H9 (cell line): ENCODE data around the gene STAB1. TPM values are rescaled to one million over a fixed set of nuclear protein-coding genes. Genes with fewer than 3 reads are reported as not detected.

ENCODE experiments used
- DNase-seq: peaks from one replicate; pipeline ENCODE4 v3.0.0-alpha.2; 2017
- H2AFZ ChIP-seq: one replicate; pipeline ENCODE4 v1.6.1; 2013; ENCODE audit warnings: mild to moderate bottlenecking, low read length, control low read depth, moderate library complexity
- H2AK5ac ChIP-seq: 2 replicates; pipeline ENCODE4 v1.6.1; 2013; ENCODE audit warnings: low read length, control low read depth, mixed read lengths; ENCODE audit not compliant: insufficient read length
- H2BK120ac ChIP-seq: one replicate; pipeline ENCODE4 v1.6.1; 2013; ENCODE audit warnings: low read depth, mild to moderate bottlenecking, low read length, control low read depth, inconsistent platforms; ENCODE audit not compliant: poor library complexity, severe bottlenecking
- H2BK12ac ChIP-seq: 2 replicates; pipeline ENCODE4 v1.6.1; 2013; ENCODE audit warnings: low read length, control low read depth, mixed read lengths, low read depth; ENCODE audit not compliant: insufficient read length
- H2BK15ac ChIP-seq: 2 replicates; pipeline ENCODE4 v1.6.1; 2013; ENCODE audit warnings: low read depth, low read length, control low read depth
- H2BK20ac ChIP-seq: one replicate; pipeline ENCODE4 v1.6.1; 2013; ENCODE audit warnings: low read depth, mild to moderate bottlenecking, low read length, control low read depth, inconsistent platforms; ENCODE audit not compliant: poor library complexity, severe bottlenecking
- H2BK5ac ChIP-seq: 2 replicates; pipeline ENCODE4 v1.6.1; 2013; ENCODE audit warnings: low read length, control low read depth, mixed read lengths; ENCODE audit not compliant: insufficient read length
- H3K14ac ChIP-seq: 2 replicates; pipeline ENCODE4 v1.6.1; 2013; ENCODE audit warnings: low read length, control low read depth; ENCODE audit not compliant: insufficient read depth
- H3K18ac ChIP-seq: 2 replicates; pipeline ENCODE4 v1.6.1; 2013; ENCODE audit warnings: low read depth, mild to moderate bottlenecking, mixed read lengths, low read length, control low read depth; ENCODE audit not compliant: insufficient read length
- H3K23ac ChIP-seq: 2 replicates; pipeline ENCODE4 v1.6.1; 2013; ENCODE audit warnings: low read length, control low read depth, mixed read lengths, low read depth; ENCODE audit not compliant: insufficient read length
- H3K23me2 ChIP-seq: 2 replicates; pipeline ENCODE4 v1.6.1; 2013; ENCODE audit warnings: low read depth, mild to moderate bottlenecking, mixed read lengths, low read length, control low read depth; ENCODE audit not compliant: insufficient read length, poor library complexity, severe bottlenecking
- H3K27ac ChIP-seq: 2 replicates; pipeline ENCODE4 v1.5.1; 2013; ENCODE audit warnings: low read length, control low read depth, mixed read lengths, low read depth; ENCODE audit not compliant: insufficient read length
- H3K27me3 ChIP-seq: 2 replicates; pipeline ENCODE4 v1.6.1; 2013; ENCODE audit warnings: low read length, control low read depth, inconsistent platforms; ENCODE audit not compliant: insufficient read depth
- H3K4ac ChIP-seq: 2 replicates; pipeline ENCODE4 v1.6.1; 2013; ENCODE audit warnings: low read depth, mild to moderate bottlenecking, control low read depth, inconsistent platforms, low read length, moderate library complexity
- H3K4me1 ChIP-seq: 2 replicates; pipeline ENCODE4 v1.6.1; 2013; ENCODE audit warnings: low read length, control low read depth, inconsistent platforms; ENCODE audit not compliant: insufficient read depth
- H3K4me2 ChIP-seq: 2 replicates; pipeline ENCODE4 v1.6.1; 2013; ENCODE audit warnings: low read length, control low read depth, mixed read lengths; ENCODE audit not compliant: insufficient read length, insufficient read depth
- H3K56ac ChIP-seq: 2 replicates; pipeline ENCODE4 v1.6.1; 2013; ENCODE audit warnings: low read depth, mild to moderate bottlenecking, mixed read lengths, low read length, control low read depth; ENCODE audit not compliant: insufficient read length
- H3K79me1 ChIP-seq: 2 replicates; pipeline ENCODE4 v1.6.1; 2013; ENCODE audit warnings: low read depth, mild to moderate bottlenecking, moderate library complexity, low read length, control low read depth, inconsistent platforms; ENCODE audit not compliant: insufficient read depth, poor library complexity, severe bottlenecking
- H3K79me2 ChIP-seq: 2 replicates; pipeline ENCODE4 v1.6.1; 2013; ENCODE audit warnings: low read length, control low read depth, inconsistent platforms; ENCODE audit not compliant: insufficient read depth
- H3K9ac ChIP-seq: 2 replicates; pipeline ENCODE4 v1.6.1; 2013; ENCODE audit warnings: low read length, control low read depth, mixed read lengths; ENCODE audit not compliant: insufficient read length; ENCODE audit errors: extremely low read depth
- H3K9me3 ChIP-seq: one replicate; pipeline ENCODE4 v1.6.1; 2013; ENCODE audit warnings: low read depth, low read length, inconsistent platforms; ENCODE audit not compliant: control insufficient read depth
- H3T11ph ChIP-seq: one replicate; pipeline ENCODE4 v1.6.1; 2013; ENCODE audit warnings: mild to moderate bottlenecking, low read length, control low read depth, inconsistent platforms
- H4K20me1 ChIP-seq: one replicate; pipeline ENCODE4 v1.6.1; 2013; ENCODE audit not compliant: control insufficient read depth, insufficient read length, insufficient read depth
- H4K5ac ChIP-seq: 2 replicates; pipeline ENCODE4 v1.6.1; 2013; ENCODE audit warnings: low read depth, mild to moderate bottlenecking, mixed read lengths, low read length, control low read depth; ENCODE audit not compliant: insufficient read length
- H4K8ac ChIP-seq: replicated peaks from 2 replicates; pipeline ENCODE4 v1.6.1; 2013; ENCODE audit warnings: low read length, control low read depth, mixed read lengths, low read depth; ENCODE audit not compliant: insufficient read length
- H4K91ac ChIP-seq: 2 replicates; pipeline ENCODE4 v1.6.1; 2013; ENCODE audit warnings: low read depth, mild to moderate bottlenecking, moderate library complexity, mixed read lengths, low read length, control low read depth; ENCODE audit not compliant: insufficient read length
- H3K27ac Mint-ChIP-seq, 3 experiments: 2 replicates in 2 of 3; 3 replicates in 1 of 3; pipeline ENCODE4 v1.8.0; 2020 to 2021; ENCODE audit warnings: mixed read lengths in 3 of 3, mild to moderate bottlenecking in 1 of 3, moderate library complexity in 1 of 3
- H3K27me3 Mint-ChIP-seq: 2 replicates; pipeline ENCODE4 v1.8.0; 2021; ENCODE audit warnings: low read depth, mild to moderate bottlenecking, moderate library complexity, mixed read lengths
- H3K36me3 Mint-ChIP-seq, 3 experiments: 2 replicates in 2 of 3; 3 replicates in 1 of 3; pipeline ENCODE4 v1.8.0; 2020 to 2021; ENCODE audit warnings: low read depth in 3 of 3, mixed read lengths in 3 of 3; ENCODE audit not compliant: insufficient read depth in 1 of 3
- H3K4me1 Mint-ChIP-seq, 2 experiments: 2 replicates each; pipeline ENCODE4 v1.8.0; 2020; ENCODE audit warnings: mixed read lengths in 2 of 2
- H3K4me3 Mint-ChIP-seq, 2 experiments: 2 replicates in 1 of 2; 3 replicates in 1 of 2; pipeline ENCODE4 v1.8.0; 2020 to 2021; ENCODE audit warnings: mild to moderate bottlenecking in 2 of 2, mixed read lengths in 2 of 2, moderate library complexity in 1 of 2
- H3K9me3 Mint-ChIP-seq, 2 experiments: 2 replicates in 1 of 2; 3 replicates in 1 of 2; pipeline ENCODE4 v1.8.0; 2020; ENCODE audit warnings: mild to moderate bottlenecking in 2 of 2, mixed read lengths in 2 of 2, moderate library complexity in 1 of 2
- WGBS: extraction: QIAGEN DNeasy Blood & Tissue Kit; methylation state at CpG from one replicate; pipeline ENCODE4 v1.1.7; 2013; ENCODE audit warnings: missing lambda C conversion rate, low lambda C conversion rate, mixed read lengths; ENCODE audit not compliant: insufficient read length; ENCODE audit errors: extremely low coverage; 5-methylcytosine and 5-hydroxymethylcytosine counted together
- total RNA-seq: library from RNA; stranded (reverse); gene quantifications from 2 replicates; pipeline ENCODE4 v1.2.1, GENCODE V29; 2021
- TF ChIP-seq, protein P1 (sequence below): fragments of 200-600 bp; sonication (generic); conservative IDR thresholded peaks from 3 replicates; pipeline ENCODE4 v1.8.0; 2021; ENCODE audit warnings: antibody characterized with exemption, mild to moderate bottlenecking

STAB1 gene
- total RNA-seq, 1 experiment from 2014 or later, result 1.5 TPM

DNA sequence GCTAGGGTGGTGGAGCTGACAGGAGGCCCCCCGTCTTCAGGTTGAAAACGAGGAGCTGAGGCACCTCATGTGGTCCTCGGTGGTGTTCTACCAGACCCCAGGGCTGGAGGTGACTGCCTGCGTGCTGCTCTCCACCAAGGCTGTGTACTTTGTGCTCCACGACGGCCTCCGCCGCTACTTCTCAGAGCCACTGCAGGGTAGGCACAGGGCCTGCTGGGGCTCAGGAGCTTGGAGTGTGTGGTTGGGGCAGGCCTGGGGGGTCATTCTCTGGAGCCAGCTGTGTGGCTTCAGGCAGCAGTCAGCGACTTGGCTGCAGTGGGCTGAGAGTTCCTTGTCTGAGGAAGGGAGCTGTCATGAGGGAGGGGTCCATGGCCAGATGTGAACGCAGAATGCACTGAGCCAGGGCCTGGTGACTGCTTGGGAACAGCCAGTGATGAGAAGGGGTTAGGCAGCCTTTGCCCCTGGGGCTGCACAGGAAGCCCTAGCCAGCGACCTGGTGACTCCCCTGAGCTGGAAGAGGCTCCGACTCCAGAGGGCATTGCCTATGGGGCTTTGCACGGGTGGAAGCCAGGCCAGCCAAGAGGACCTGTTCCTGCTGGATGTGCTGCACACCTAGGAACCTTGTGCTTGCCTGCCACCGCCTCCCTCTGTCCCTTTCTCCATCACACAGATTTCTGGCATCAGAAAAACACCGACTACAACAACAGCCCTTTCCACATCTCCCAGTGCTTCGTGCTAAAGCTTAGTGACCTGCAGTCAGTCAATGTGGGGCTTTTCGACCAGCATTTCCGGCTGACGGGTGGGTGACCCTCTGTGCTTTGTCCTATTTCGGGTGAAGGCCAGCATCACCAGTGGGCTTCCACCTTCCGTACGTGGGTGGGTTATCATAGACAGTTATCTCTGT is 4.9 kb upstream of the STAB1 start:
- Histone ChIP-seq H3K4me2 (no peak overlapping the region), H3K14ac (no peak overlapping the region), H3K27me3 (no peaks in the 10 kb centered on the region), H3K4ac (no peak overlapping the region), H4K5ac (no peak overlapping the region), H3K56ac (no peak overlapping the region), H3K27ac (no peak overlapping the region), H4K8ac (no peak overlapping the region), H4K91ac (no peak overlapping the region), H2BK15ac (no peak overlapping the region), H4K20me1 (no peaks in the 10 kb centered on the region), H3T11ph (no peak overlapping the region), H3K79me1 (no peaks in the 10 kb centered on the region), H2BK12ac (no peak overlapping the region), H2BK20ac (no peak overlapping the region), H2AFZ (no peak overlapping the region), H2AK5ac (no peak overlapping the region), H3K23ac (no peak overlapping the region), H2BK120ac (no peak overlapping the region), H3K4me1 (no peaks in the 10 kb centered on the region), H3K9ac (no peak overlapping the region), H2BK5ac (no peak overlapping the region), H3K18ac (no peak overlapping the region), H3K23me2 (no peaks in the 10 kb centered on the region), H3K79me2 (no peaks in the 10 kb centered on the region), H3K9me3 (no peaks in the 10 kb centered on the region)
- DNase-seq, result no peak
- H3K27ac Mint-ChIP-seq, result no peak overlapping the region
- no peaks in the 10 kb centered on the region for H3K27me3 Mint-ChIP-seq
- WGBS, result no CpG with 5 or more reads among the region's 22 CpGs
- peaks cover 19 to 72% (median 68%) of the 10 kb centered on the region in 3 experiments for H3K36me3 Mint-ChIP-seq
- no peaks in the 10 kb centered on the region for H3K9me3 Mint-ChIP-seq
- TF ChIP-seq, protein P1, sequence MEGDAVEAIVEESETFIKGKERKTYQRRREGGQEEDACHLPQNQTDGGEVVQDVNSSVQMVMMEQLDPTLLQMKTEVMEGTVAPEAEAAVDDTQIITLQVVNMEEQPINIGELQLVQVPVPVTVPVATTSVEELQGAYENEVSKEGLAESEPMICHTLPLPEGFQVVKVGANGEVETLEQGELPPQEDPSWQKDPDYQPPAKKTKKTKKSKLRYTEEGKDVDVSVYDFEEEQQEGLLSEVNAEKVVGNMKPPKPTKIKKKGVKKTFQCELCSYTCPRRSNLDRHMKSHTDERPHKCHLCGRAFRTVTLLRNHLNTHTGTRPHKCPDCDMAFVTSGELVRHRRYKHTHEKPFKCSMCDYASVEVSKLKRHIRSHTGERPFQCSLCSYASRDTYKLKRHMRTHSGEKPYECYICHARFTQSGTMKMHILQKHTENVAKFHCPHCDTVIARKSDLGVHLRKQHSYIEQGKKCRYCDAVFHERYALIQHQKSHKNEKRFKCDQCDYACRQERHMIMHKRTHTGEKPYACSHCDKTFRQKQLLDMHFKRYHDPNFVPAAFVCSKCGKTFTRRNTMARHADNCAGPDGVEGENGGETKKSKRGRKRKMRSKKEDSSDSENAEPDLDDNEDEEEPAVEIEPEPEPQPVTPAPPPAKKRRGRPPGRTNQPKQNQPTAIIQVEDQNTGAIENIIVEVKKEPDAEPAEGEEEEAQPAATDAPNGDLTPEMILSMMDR, result no peak
- H3K4me3 Mint-ChIP-seq, result no peak overlapping the region
- peaks cover 8 to 16% of the 10 kb centered on the region in 2 experiments for H3K4me1 Mint-ChIP-seq
